Regular cardiac myocyte (primary cell): ENCODE data around the gene LGALS16. TPM values are rescaled to one million over a fixed set of nuclear protein-coding genes. Genes with fewer than 3 reads are reported as not detected.

ENCODE experiments used
- total RNA-seq: library from RNA; depleted of rRNA; stranded (reverse); fragments of >200 nt; gene quantifications from 2 replicates; pipeline ENCODE4 v1.2.3, GENCODE V29; 2014

LGALS16 gene
- total RNA-seq, result not detected in 2 replicates

GRCh38 chr19:39655613-39656012, at the start of gene LGALS16:
Gene LGALS16, plus strand, starts transcription at chr19:39655913. Its CDS starts 49 bp downstream, at chr19:39655962.

GRCh38 chr19:39704181-39705044, 48.7 kb downstream of the LGALS16 start, which contains the start of gene LGALS14:
Gene LGALS14, plus strand, starts transcription at chr19:39704481. Its CDS starts 48 bp downstream, at chr19:39704529.

Other genes with a start within 250 kb of the LGALS16 start
- gene ZFP36, start 249.1 kb upstream of the LGALS16 start, total RNA-seq, result 1.1 and 1.7 TPM in 2 replicates
- 11.8 and 14.2 TPM in 2 replicates for gene PLEKHG2, start 243.2 kb upstream of the LGALS16 start, total RNA-seq
- gene RPS16, start 220.0 kb upstream of the LGALS16 start, total RNA-seq, result 99.8 and 2,230 TPM in 2 replicates
- gene SUPT5H, start 210.3 kb upstream of the LGALS16 start, total RNA-seq, result 49.9 and 91.4 TPM in 2 replicates
- gene TIMM50, start 175.1 kb upstream of the LGALS16 start, total RNA-seq, result 42.8 and 77.5 TPM in 2 replicates
- gene DLL3, start 157.0 kb upstream of the LGALS16 start, total RNA-seq, result under 0.01 and 0.19 TPM in 2 replicates
- not detected in 2 replicates for gene SELENOV, start 140.8 kb upstream of the LGALS16 start, total RNA-seq
- 2.8 and 4.2 TPM in 2 replicates for gene EID2B, start 123.1 kb upstream of the LGALS16 start, total RNA-seq
- 7.9 and 16.9 TPM in 2 replicates for gene EID2, start 115.8 kb upstream of the LGALS16 start, total RNA-seq
- gene LGALS13, start 53.4 kb upstream of the LGALS16 start, total RNA-seq, result not detected in 2 replicates
- not detected in 2 replicates for gene LGALS14, start 48.6 kb downstream of the LGALS16 start, total RNA-seq
- gene CLC, start 82.1 kb downstream of the LGALS16 start, total RNA-seq, result not detected in 2 replicates
- not detected in 2 replicates for gene LEUTX, start 122.9 kb downstream of the LGALS16 start, total RNA-seq
- 5.0 and 8.2 TPM in 2 replicates for gene DYRK1B, start 178.2 kb downstream of the LGALS16 start, total RNA-seq
- 85.4 and 227 TPM in 2 replicates for gene FBL, start 190.5 kb downstream of the LGALS16 start, total RNA-seq